ELR (cell line): ENCODE data around the gene ZDHHC14.
A peak's percentile ranks its signal among the peaks of the same experiment; 100 is the strongest.

Experiments
- DNase-seq: peaks from one replicate; pipeline ENCODE4 v3.0.0-alpha.2; 2015; ENCODE audit warnings: low read depth

ZDHHC14 gene

DNA sequence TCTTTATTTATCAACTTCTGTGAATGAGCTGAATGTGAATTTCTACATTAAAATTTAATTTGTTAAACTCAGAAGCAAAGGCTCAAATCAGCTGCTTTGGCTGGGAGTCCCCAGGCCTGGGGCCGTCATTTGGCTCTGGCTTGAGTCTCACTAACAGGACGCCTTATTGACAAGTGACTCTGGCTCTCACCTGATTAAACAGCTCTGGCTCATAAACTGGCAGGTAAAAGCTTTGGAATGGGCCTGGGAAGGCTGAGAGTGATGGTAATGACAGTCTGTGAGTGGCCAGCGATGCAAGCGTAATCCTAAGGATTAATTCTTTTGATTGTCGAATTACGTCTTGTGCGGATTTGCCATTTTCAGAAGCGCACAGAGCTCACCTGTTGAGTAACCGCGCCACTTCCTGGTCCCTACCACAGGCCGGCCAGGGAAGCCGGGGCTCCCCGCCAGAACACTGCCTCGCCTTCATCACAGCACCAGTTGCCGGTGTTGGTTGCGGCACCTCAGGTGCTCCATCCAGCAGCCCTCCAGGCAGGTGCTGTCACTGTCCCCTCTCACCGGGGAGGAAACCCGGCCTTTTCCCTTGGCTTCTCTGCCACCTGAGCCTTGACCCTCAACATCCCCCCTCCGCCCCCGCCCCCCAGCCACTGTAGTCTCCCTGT lies 110.7 kb downstream of the ZDHHC14 start:
- no peak for DNase-seq

DNA sequence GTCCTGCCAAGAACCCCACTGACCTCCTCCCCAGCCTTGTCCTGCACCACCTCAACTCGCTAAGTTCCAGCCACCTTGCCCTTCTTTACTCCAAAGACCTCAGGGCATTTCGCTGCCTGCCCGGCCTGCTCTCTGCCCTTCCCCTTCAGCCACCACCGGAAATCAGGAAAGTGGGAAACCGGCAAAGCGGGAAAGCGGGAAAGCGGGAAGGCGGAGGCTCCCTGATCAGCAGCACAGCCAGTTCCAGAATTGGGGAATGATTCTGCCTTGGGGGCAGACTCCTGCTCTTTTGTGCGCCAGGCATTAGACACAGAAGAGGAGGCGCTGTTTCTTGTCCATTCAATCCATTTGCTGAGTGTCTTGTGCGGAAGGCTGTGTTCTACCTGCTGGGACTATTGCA lies 111.3 kb downstream of the ZDHHC14 start:
- no peak for DNase-seq

GRCh38 chr6:157492741-157493140 lies 111.8 kb downstream of the ZDHHC14 start:
- DNase-seq, result no peak

GRCh38 chr6:157493173-157493572 lies 112.2 kb downstream of the ZDHHC14 start:
- no peak for DNase-seq

- DNase-seq, result no peak
Observed at GRCh38 chr6:157493576-157493975, 112.6 kb downstream of the ZDHHC14 start.

DNA sequence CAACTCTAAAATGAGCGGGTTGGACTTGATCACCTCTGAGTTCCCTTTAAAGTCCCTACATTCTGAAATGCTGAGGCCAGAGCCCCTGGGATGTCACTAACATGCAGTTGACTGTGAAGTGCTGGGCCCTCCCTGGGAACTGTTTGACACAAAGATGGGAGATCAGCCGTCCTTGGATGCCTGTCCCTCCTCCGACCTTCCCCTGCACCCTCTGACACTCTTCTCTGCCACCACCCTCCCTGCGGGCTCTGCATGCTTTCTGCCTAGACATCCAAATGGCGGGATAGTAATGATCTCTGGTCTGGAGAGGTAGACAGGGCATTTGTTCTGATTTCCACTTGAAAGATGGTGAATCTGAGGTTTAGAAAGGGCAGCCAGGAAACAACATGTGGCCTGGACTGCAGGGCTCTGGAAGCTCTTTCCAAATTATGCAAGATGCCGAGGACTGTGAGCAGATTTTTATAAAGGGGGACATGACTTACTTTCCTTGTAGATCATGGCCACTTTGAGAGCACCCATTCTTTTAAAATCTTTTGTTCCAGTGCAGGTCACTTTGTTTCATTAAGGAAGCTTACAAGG lies 113.2 kb downstream of the ZDHHC14 start:
- DNase-seq, result no peak

- DNase-seq, result no peak
Observed at GRCh38 chr6:157496534-157497095, 115.6 kb downstream of the ZDHHC14 start.

DNA sequence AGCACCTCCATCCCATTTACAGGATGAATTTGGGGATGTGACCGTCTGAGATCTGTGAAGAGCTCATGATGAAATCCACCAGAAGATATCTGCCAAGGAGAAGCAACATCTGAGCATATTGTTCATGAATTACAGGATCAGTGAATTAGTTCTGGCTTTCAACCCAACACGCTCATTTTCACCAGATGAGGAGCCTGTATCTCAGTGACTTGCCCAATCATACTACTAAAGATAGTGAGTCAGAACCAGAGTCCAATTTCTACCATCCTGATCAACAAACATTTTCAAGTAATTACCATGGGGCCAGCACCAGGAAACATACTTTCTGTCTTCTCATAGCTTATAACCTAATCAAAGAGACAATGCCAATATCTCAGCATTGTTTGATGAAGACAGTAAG lies 116.6 kb downstream of the ZDHHC14 start:
- DNase-seq, result no peak

- no peak for DNase-seq
Observed at GRCh38 chr6:157498817-157499216, 117.8 kb downstream of the ZDHHC14 start.

DNA sequence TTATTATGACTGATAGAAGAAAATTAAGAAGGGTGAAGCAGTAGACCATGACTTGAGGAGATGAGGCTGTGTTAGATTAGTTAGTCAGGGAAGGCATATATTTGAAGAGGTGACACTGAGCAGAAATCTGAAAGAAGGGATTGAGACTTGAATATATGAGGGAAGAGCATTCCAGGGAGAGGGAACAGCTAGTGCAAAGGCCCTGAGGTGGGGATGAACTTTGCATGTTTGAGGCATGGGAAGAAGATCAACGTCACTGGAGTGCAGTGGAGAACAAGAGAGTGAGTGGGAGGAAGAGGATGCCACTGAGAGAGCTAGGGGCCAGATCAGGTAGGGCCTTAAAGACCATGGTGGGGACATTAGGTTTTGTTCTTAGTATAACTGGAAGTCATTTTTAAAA lies 119.0 kb downstream of the ZDHHC14 start:
- no peak for DNase-seq

- DNase-seq, result no peak
Observed at GRCh38 chr6:157503018-157503747, 122.2 kb downstream of the ZDHHC14 start.

- no peak for DNase-seq
Observed at GRCh38 chr6:157505912-157506491, 125.0 kb downstream of the ZDHHC14 start.

GRCh38 chr6:157510323-157511188 lies 129.6 kb downstream of the ZDHHC14 start:
- no peak for DNase-seq

GRCh38 chr6:157511682-157512381 lies 130.8 kb downstream of the ZDHHC14 start:
- no peak for DNase-seq

GRCh38 chr6:157512382-157512682 lies 131.3 kb downstream of the ZDHHC14 start:
- DNase-seq, result no peak

GRCh38 chr6:157513004-157513603 lies 132.1 kb downstream of the ZDHHC14 start:
- no peak for DNase-seq

- DNase-seq, result no peak
Observed at GRCh38 chr6:157513619-157514485, 132.9 kb downstream of the ZDHHC14 start.

GRCh38 chr6:157514659-157515496 lies 133.9 kb downstream of the ZDHHC14 start:
- peak; percentile 88 for DNase-seq
